Right lobe of liver (tissue), 4 donors: ENCODE results near the gene JAZF1.

ENCODE experiments used
- CTCF ChIP-seq, 4 donors: fragments of 200-600 bp in 3 of 4; fragments of 450-650 bp in 1 of 4; IDR thresholded peaks; one replicate each; pipeline versions ENCODE4 v1.5.1 to v1.8.0; 2016 to 2022; ENCODE audit warnings: antibody characterized with exemption in 4 of 4, mild to moderate bottlenecking in 2 of 4
- POLR2A ChIP-seq: fragments of 450-650 bp; IDR thresholded peaks from one replicate; pipeline ENCODE4 v1.6.1; 2017; ENCODE audit warnings: antibody characterized with exemption, mild to moderate bottlenecking
- donor health status: DM: no; HTN: no; CAD: no.
- donor health status: DM: no; HTN: no; CAD: no.
- donor health status: DM: no; HTN: yes; CAD: no.

- TF ChIP-seq CTCF (IDR thresholded peaks at IDR 0.05), result no peak
- no peak for TF ChIP-seq POLR2A
These were observed 268.7 kb downstream of the JAZF1 start for GRCh38 chr7:27911920-27912319.
